HFF-Myc (cell line): ENCODE results near the gene NDUFA11.

ENCODE experiments used
- DNase-seq: peaks from one replicate; pipeline ENCODE4 v3.0.0-alpha.2; 2011; ENCODE audit warnings: low read depth; ENCODE audit errors: extremely low read depth
- H3K4me3 ChIP-seq: replicated peaks from 2 replicates; pipeline ENCODE4 v1.5.1; 2011; ENCODE audit warnings: low read depth, mild to moderate bottlenecking, control low read depth, low read length
- TF ChIP-seq, protein P1 (sequence below): IDR thresholded peaks from 2 replicates; pipeline ENCODE4 v1.5.1; 2012; ENCODE audit warnings: mild to moderate bottlenecking, low read depth, low read length, control low read depth; ENCODE audit errors: missing control alignments

Gene NDUFA11

GRCh38 chr19:5925830-5926427 lies 22.3 kb upstream of the NDUFA11 start:
- TF ChIP-seq, protein P1, sequence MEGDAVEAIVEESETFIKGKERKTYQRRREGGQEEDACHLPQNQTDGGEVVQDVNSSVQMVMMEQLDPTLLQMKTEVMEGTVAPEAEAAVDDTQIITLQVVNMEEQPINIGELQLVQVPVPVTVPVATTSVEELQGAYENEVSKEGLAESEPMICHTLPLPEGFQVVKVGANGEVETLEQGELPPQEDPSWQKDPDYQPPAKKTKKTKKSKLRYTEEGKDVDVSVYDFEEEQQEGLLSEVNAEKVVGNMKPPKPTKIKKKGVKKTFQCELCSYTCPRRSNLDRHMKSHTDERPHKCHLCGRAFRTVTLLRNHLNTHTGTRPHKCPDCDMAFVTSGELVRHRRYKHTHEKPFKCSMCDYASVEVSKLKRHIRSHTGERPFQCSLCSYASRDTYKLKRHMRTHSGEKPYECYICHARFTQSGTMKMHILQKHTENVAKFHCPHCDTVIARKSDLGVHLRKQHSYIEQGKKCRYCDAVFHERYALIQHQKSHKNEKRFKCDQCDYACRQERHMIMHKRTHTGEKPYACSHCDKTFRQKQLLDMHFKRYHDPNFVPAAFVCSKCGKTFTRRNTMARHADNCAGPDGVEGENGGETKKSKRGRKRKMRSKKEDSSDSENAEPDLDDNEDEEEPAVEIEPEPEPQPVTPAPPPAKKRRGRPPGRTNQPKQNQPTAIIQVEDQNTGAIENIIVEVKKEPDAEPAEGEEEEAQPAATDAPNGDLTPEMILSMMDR, result no peak
- no peak overlapping the region for H3K4me3 ChIP-seq
- no peak for DNase-seq

DNA sequence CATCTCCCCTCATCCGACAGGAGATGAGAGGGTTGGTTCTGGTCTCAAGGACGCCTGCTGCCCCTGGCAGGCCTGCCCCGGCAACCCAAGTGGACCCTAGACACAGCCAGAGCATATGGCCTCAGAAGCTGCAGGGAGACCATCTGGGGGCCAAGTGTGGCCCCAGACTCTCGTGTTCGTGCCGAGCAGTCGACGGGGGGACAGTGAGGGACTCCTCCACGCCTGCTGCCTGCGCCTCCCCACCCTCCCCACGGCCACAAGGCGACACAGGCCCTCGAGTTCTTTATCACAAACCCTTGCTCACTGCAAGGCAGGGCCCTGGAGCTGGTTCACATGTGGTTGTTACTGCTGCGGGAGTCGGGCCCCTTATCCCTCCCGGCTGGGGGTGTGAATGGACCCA lies 19.8 kb upstream of the NDUFA11 start:
- DNase-seq, result no peak
- H3K4me3 ChIP-seq, result no peak overlapping the region
- TF ChIP-seq, protein P1, result no peak

DNA sequence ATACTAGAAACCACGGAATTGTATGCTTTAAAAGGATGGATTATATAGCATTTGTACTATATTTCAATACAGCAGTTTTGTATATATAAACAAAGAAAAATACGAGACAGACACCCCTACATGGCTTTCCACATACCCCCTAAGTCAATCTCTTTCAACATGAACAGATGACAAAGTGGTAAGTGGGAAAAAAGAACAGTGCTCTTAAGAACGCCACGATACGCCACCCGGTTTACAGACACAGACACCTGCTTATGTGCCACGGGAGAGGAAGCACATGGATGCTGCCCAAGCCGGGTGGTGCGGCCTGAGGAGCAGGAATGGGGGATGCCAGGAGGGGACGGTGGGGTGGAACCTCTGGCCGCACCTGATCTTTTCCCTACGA lies 18.6 kb upstream of the NDUFA11 start:
- TF ChIP-seq, protein P1, result no peak
- DNase-seq, result no peak
- no peak overlapping the region for H3K4me3 ChIP-seq

DNA sequence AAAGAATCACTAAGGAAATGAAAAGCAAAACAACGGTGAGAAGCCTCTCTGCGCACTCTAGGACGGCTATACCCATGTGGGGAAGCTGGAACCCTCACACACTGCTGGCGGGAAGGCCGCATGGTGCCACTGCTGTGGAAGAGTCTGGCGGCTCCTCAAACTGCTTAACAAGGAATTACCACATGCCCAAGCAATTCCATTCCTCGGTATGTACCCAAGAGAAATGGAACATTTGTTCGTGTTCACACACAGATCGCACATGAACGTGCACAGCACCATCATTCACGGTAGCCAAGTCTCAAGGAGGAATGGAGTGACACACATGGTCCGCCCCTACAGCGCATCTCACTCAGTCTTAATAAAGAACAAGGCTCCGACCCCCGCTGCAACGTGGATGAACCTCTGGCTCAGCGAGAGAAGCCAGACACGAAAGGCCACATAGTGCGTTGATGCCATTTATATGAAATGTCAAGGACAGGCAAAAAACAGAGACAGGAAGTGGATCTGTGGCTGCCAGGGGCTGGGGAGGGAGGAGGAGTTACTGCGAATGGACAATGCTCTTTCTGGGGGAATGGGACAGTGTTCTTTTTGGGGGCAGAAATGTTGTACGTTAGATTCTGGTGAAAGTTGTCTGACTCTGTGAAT lies 18.0 kb upstream of the NDUFA11 start:
- TF ChIP-seq, protein P1, result no peak
- DNase-seq, result no peak

GRCh38 chr19:5918463-5919079 lies 15.0 kb upstream of the NDUFA11 start:
- DNase-seq, result no peak
- TF ChIP-seq, protein P1, result no peak
- no peak overlapping the region for H3K4me3 ChIP-seq

More for the DNA sequence above, 18.0 kb upstream of the NDUFA11 start:
- no peak overlapping the region for H3K4me3 ChIP-seq

GRCh38 chr19:5917431-5918107 lies 14.0 kb upstream of the NDUFA11 start:
- TF ChIP-seq, protein P1, result no peak
- H3K4me3 ChIP-seq, result no peak overlapping the region
- no peak for DNase-seq
